Progenitor cell of endocrine pancreas (in vitro differentiated cells): ENCODE results near the gene PIP5K1C. TPM values are rescaled to one million over a fixed set of nuclear protein-coding genes. Genes with fewer than 3 reads are reported as not detected.

Experiments used
- DNase-seq: peaks from one replicate; pipeline ENCODE4 v3.0.0; 2021; ENCODE audit warnings: low spot score; ENCODE audit not compliant: unreplicated experiment
- H3K27ac Mint-ChIP-seq: 2 replicates; pipeline ENCODE4 v1.8.0; 2021; ENCODE audit warnings: mild to moderate bottlenecking, moderate library complexity, mixed read lengths
- H3K27me3 Mint-ChIP-seq: 2 replicates; pipeline ENCODE4 v1.8.0; 2021; ENCODE audit warnings: mixed read lengths
- H3K36me3 Mint-ChIP-seq: 2 replicates; pipeline ENCODE4 v1.8.0; 2022; ENCODE audit warnings: mixed read lengths; ENCODE audit not compliant: insufficient read depth
- H3K4me1 Mint-ChIP-seq: 2 replicates; pipeline ENCODE4 v1.8.0; 2021; ENCODE audit warnings: low read depth, mixed read lengths
- H3K4me3 Mint-ChIP-seq: 2 replicates; pipeline ENCODE4 v1.8.0; 2021; ENCODE audit warnings: low read depth, mild to moderate bottlenecking, moderate library complexity, mixed read lengths
- H3K9me3 Mint-ChIP-seq: 2 replicates; pipeline ENCODE4 v1.8.0; 2021; ENCODE audit warnings: low read depth, mixed read lengths
- CTCF ChIP-seq: fragments of 200-600 bp; sonication (generic); IDR thresholded peaks from one replicate; pipeline ENCODE4 v1.5.0; 2021; ENCODE audit warnings: antibody characterized with exemption, mild to moderate bottlenecking; ENCODE audit not compliant: unreplicated experiment
- total RNA-seq: library from RNA; stranded (reverse); gene quantifications from 2 replicates; pipeline ENCODE4 v1.2.1, GENCODE V29; 2021

The PIP5K1C gene
- total RNA-seq, 1 donor from 2014 or later = 51.7 TPM

GRCh38 chr19:3618144-3618810, 82.0 kb downstream of the PIP5K1C start:
- peak; percentile 70 for TF ChIP-seq CTCF
- no peaks in the 10 kb centered on the region for H3K9me3 Mint-ChIP-seq
- H3K4me1 Mint-ChIP-seq = no peaks in the 10 kb centered on the region
- H3K4me3 Mint-ChIP-seq = no peak overlapping the region
- no peak overlapping the region for H3K27ac Mint-ChIP-seq
- DNase-seq = peak; percentile 41
- H3K36me3 Mint-ChIP-seq = no peaks in the 10 kb centered on the region
- H3K27me3 Mint-ChIP-seq = no peaks in the 10 kb centered on the region

DNA sequence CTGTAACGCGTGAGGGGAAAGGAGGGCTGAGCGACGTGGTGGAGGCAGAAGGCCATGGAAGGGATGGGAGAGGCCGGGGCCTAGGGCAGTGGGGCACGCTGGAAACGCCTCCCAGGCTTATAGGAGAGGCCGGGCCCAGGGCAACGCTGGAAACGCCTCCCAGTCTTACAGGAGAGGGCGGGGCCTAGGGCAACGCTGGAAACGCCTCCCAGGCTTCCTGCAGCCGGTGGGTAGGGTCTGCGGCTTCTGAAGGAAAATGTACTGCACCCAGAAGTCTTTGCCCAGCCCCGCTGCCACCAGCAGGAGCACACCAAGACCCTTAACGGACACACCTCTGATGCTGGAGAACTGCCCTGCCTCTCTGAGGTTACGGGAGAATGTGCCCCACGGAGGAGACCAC, 82.8 kb downstream of the PIP5K1C start:
- H3K27me3 Mint-ChIP-seq = no peaks in the 10 kb centered on the region
- no peak overlapping the region for H3K4me3 Mint-ChIP-seq
- TF ChIP-seq CTCF = no peak
- no peak for DNase-seq
- no peak overlapping the region for H3K27ac Mint-ChIP-seq
- H3K9me3 Mint-ChIP-seq = no peaks in the 10 kb centered on the region
- H3K4me1 Mint-ChIP-seq = no peaks in the 10 kb centered on the region
- no peaks in the 10 kb centered on the region for H3K36me3 Mint-ChIP-seq

- Mint-ChIP-seq H3K27ac (no peak overlapping the region), H3K9me3 (no peaks in the 10 kb centered on the region), H3K27me3 (no peaks in the 10 kb centered on the region), H3K4me3 (no peak overlapping the region), H3K4me1 (no peaks in the 10 kb centered on the region), H3K36me3 (peaks cover 3% of the 10 kb centered on the region)
- no peak for TF ChIP-seq CTCF
- no peak for DNase-seq
Observed at GRCh38 chr19:3615524-3616135, 84.6 kb downstream of the PIP5K1C start.

DNA sequence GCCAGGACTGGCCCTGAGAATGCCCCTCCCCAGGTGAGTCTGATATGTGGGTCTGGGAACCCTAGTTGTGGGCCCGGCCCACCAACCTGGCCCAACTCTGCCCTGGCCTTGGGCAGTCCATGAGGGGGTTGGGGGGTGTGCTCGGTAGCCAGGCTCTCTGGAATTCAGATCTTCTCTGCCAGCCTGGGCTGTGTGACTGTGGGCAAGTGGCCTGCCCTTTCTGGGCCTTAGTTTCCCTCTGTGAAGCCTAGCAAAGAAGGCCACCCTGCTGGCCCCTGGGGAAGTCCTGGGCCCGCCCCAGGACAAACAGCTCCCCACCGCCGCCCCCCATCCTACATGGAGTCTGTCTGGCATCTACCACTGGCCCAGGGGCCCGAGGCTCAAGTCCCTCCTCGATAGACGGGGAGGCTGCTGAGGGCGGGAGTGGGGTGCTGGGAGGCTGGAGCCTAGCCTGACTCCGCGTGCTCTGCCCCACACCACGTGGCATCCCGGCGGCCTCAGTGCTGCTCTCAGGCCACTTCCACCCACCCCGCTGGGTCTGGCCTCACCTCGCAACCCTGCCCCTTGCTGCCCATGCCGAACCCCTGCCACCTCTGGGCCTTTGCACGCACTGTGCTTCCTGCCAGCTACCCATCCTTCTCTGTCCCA, 85.3 kb downstream of the PIP5K1C start:
- Mint-ChIP-seq H3K9me3 (no peaks in the 10 kb centered on the region), H3K27ac (no peak overlapping the region), H3K4me1 (no peaks in the 10 kb centered on the region), H3K27me3 (no peaks in the 10 kb centered on the region), H3K4me3 (no peak overlapping the region), H3K36me3 (peaks cover 3% of the 10 kb centered on the region)
- DNase-seq = no peak
- no peak for TF ChIP-seq CTCF

DNA sequence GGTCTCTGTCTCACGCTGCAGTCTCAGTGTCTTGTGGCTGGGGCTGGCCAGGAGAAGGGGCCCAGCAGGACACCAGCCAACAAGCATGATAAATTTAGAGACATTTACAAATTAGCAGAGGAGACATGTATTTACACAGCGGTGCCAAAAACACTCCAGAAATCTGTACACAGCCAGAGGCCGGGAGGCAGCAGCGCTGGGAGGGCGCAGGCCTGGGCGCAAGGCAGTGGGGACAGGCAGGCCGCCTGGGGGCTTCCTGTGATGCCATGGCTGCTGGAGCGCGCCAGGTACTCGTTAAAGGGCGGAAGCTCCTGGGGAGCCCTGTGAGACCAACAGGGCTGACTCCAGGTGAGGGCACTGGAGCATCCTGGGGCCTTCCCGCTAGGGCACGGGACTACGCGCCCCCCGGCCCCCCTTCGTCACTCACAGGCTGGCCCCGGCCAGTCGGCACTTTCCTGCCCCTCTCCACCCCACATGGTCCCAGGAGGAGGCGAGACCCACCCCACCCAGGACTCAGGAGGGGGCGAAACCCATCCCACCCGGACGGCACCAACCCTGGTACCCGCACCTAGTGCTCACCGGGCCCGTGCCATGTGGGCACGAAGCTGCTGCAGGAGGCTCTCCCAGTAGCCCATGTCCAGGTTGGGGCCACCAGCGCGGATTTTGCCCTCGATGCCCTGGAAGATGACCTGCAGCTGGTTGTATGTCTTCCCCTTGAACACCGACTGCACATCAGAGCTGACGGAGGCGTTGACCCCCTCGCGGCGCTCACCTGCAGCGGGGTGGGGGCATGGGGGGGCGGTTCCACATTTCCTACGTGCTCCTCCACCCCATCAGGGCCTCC, 86.2 kb downstream of the PIP5K1C start:
- DNase-seq = no peak
- H3K4me3 Mint-ChIP-seq = no peak overlapping the region
- TF ChIP-seq CTCF = no peak
- H3K36me3 Mint-ChIP-seq = peaks cover 3% of the 10 kb centered on the region
- no peaks in the 10 kb centered on the region for H3K27me3 Mint-ChIP-seq
- no peaks in the 10 kb centered on the region for H3K4me1 Mint-ChIP-seq
- no peak overlapping the region for H3K27ac Mint-ChIP-seq
- H3K9me3 Mint-ChIP-seq = no peaks in the 10 kb centered on the region
